H1 (cell line): ENCODE results near the gene FSTL4. TPM values are rescaled to one million over a fixed set of nuclear protein-coding genes. Genes with fewer than 3 reads are reported as not detected.

Source experiments
- CTCF ChIA-PET: fragments of 300-600 bp; sonication (Branson Sonifier 250); formaldehyde crosslinking; loops from one replicate; lab custom pipeline; 2021; ENCODE audit not compliant: partially characterized antibody; lab: Charles Lee
- POLR2A ChIA-PET: fragments of 300-600 bp; sonication (Branson Sonifier 250); formaldehyde crosslinking; loops from one replicate; lab custom pipeline; 2021; ENCODE audit warnings: inconsistent platforms; ENCODE audit not compliant: partially characterized antibody; lab: Charles Lee
- DNase-seq, 2 experiments: peaks; one replicate each; pipeline versions ENCODE4 v3.0.0 to v3.0.0-alpha.2; 2010 to 2022; ENCODE audit warnings: low spot score in 2 of 2, low read depth in 1 of 2, mixed read lengths in 1 of 2
- FAIRE-seq: peaks from 2 replicates; lab custom pipeline; 2011; peaks lifted over from hg19 to GRCh38; lab: Jason Lieb, UNC
- H2AFZ ChIP-seq: 2 replicates; pipeline ENCODE4 v1.8.1; 2012; ENCODE audit warnings: low read length, inconsistent platforms
- H2AK5ac ChIP-seq: 2 replicates; pipeline ENCODE4 v1.6.1; 2013; ENCODE audit warnings: low read depth, low read length
- H2BK120ac ChIP-seq: replicated peaks from 2 replicates; pipeline ENCODE3; 2013; ENCODE audit warnings: low read depth, low read length, inconsistent platforms
- H2BK12ac ChIP-seq: 2 replicates; pipeline ENCODE4 v1.6.1; 2013; ENCODE audit warnings: low read depth, low read length
- H2BK15ac ChIP-seq: 2 replicates; pipeline ENCODE4 v1.6.1; 2013; ENCODE audit warnings: low read length
- H2BK20ac ChIP-seq: 2 replicates; pipeline ENCODE4 v1.6.1; 2013; ENCODE audit warnings: low read length
- H2BK5ac ChIP-seq: 2 replicates; pipeline ENCODE4 v1.6.1; 2013; ENCODE audit warnings: low read depth, low read length
- H3K14ac ChIP-seq: 2 replicates; pipeline ENCODE4 v1.6.1; 2013; ENCODE audit warnings: inconsistent platforms; ENCODE audit not compliant: insufficient read length
- H3K18ac ChIP-seq: 2 replicates; pipeline ENCODE4 v1.6.1; 2013; ENCODE audit warnings: low read length; ENCODE audit errors: extremely low read depth
- H3K23ac ChIP-seq: 2 replicates; pipeline ENCODE4 v1.6.1; 2013; ENCODE audit warnings: inconsistent platforms; ENCODE audit not compliant: insufficient read length
- H3K23me2 ChIP-seq: 2 replicates; pipeline ENCODE4 v1.6.1; 2013; ENCODE audit warnings: low read depth, low read length
- H3K27ac ChIP-seq: 2 replicates; pipeline ENCODE4 v1.6.1; 2011; ENCODE audit warnings: low read depth, low read length, inconsistent platforms
- H3K27me3 ChIP-seq, 4 experiments: replicated peaks in 1 of 4; 1 replicate in 1 of 4; 2 replicates in 3 of 4; pipeline versions ENCODE4 v1.6.1 to v1.8.1; 2011 to 2013; ENCODE audit warnings: low read length in 3 of 4, mild to moderate bottlenecking in 3 of 4, inconsistent platforms in 2 of 4, mixed read lengths in 2 of 4, moderate library complexity in 1 of 4; ENCODE audit not compliant: control insufficient read depth in 3 of 4, insufficient read depth in 3 of 4; ENCODE audit errors: extremely low read depth in 1 of 4
- H3K36me3 ChIP-seq, 4 experiments: 2 replicates each; pipeline versions ENCODE4 v1.6.1 to v1.8.1; 2011 to 2013; ENCODE audit warnings: mild to moderate bottlenecking in 4 of 4, low read length in 3 of 4, moderate library complexity in 2 of 4, control low read depth in 1 of 4, inconsistent platforms in 1 of 4; ENCODE audit not compliant: insufficient read depth in 4 of 4, control insufficient read depth in 2 of 4
- H3K4ac ChIP-seq: replicated peaks from 2 replicates; pipeline ENCODE3; 2013; ENCODE audit warnings: low read length, low read depth, mixed read lengths, inconsistent platforms; ENCODE audit not compliant: insufficient read length
- H3K4me1 ChIP-seq, 4 experiments: replicated peaks in 1 of 4; 1 replicate in 1 of 4; 2 replicates in 3 of 4; pipeline versions ENCODE4 v1.6.1 to v1.8.1; 2011 to 2013; ENCODE audit warnings: low read length in 3 of 4, inconsistent platforms in 2 of 4, mixed read lengths in 1 of 4; ENCODE audit not compliant: insufficient read depth in 4 of 4, control insufficient read depth in 3 of 4
- H3K4me2 ChIP-seq, 2 experiments: 2 replicates each; pipeline versions ENCODE4 v1.6.1 to v1.8.1; 2011 to 2013; ENCODE audit warnings: low read depth in 2 of 2, low read length in 2 of 2, control low read depth in 1 of 2, inconsistent platforms in 1 of 2, mild to moderate bottlenecking in 1 of 2; ENCODE audit not compliant: insufficient read depth in 1 of 2
- H3K4me3 ChIP-seq, 4 experiments: fragments of 200-600, 300-600 bp in 1 of 4; sonication (generic), shearing (Covaris generic), sonication (Bioruptor Twin) in 1 of 4; 2 replicates each; pipeline versions ENCODE4 v1.5.1 to v1.8.1; 2011 to 2016; ENCODE audit warnings: low read length in 4 of 4, low read depth in 3 of 4, control low read depth in 2 of 4, inconsistent platforms in 2 of 4, mild to moderate bottlenecking in 2 of 4, mixed read lengths in 1 of 4, moderate library complexity in 1 of 4; ENCODE audit not compliant: insufficient read depth in 2 of 4; ENCODE audit errors: extremely low read depth in 1 of 4
- H3K56ac ChIP-seq: replicated peaks from 2 replicates; pipeline ENCODE3; 2013; ENCODE audit warnings: low read depth, mild to moderate bottlenecking, mixed read lengths, low read length, inconsistent platforms; ENCODE audit not compliant: insufficient read length
- H3K79me1 ChIP-seq: 2 replicates; pipeline ENCODE4 v1.6.1; 2013; ENCODE audit warnings: low read depth, low read length, control low read depth
- H3K79me2 ChIP-seq, 2 experiments: 2 replicates each; pipeline versions ENCODE4 v1.6.1 to v1.8.1; 2012 to 2013; ENCODE audit warnings: low read length in 2 of 2, mild to moderate bottlenecking in 2 of 2, inconsistent platforms in 1 of 2; ENCODE audit not compliant: insufficient read depth in 2 of 2, control insufficient read depth in 1 of 2
- H3K9ac ChIP-seq, 4 experiments: replicated peaks in 1 of 4; 1 replicate in 1 of 4; 2 replicates in 3 of 4; pipeline versions ENCODE4 v1.6.1 to v1.8.1; 2011 to 2013; ENCODE audit warnings: low read depth in 3 of 4, low read length in 3 of 4, control low read depth in 2 of 4, mild to moderate bottlenecking in 2 of 4, moderate library complexity in 2 of 4, inconsistent platforms in 1 of 4; ENCODE audit errors: extremely low read depth in 1 of 4
- H3K9me3 ChIP-seq, 2 experiments: 2 replicates each; pipeline versions ENCODE4 v1.6.1 to v1.8.1; 2012 to 2013; ENCODE audit warnings: mild to moderate bottlenecking in 2 of 2, moderate library complexity in 2 of 2, control low read depth in 1 of 2, inconsistent platforms in 1 of 2, low read depth in 1 of 2, low read length in 1 of 2, mixed read lengths in 1 of 2; ENCODE audit not compliant: insufficient read depth in 2 of 2
- H4K20me1 ChIP-seq, 2 experiments: replicated peaks in 1 of 2; 2 replicates each; pipeline versions ENCODE3 to v1.8.1; 2011 to 2013; ENCODE audit warnings: inconsistent platforms in 2 of 2, low read length in 2 of 2, mild to moderate bottlenecking in 1 of 2; ENCODE audit not compliant: insufficient read depth in 2 of 2, control insufficient read depth in 1 of 2
- H4K5ac ChIP-seq: 2 replicates; pipeline ENCODE4 v1.6.1; 2013; ENCODE audit warnings: low read length, low read depth, mixed read lengths, inconsistent platforms; ENCODE audit not compliant: insufficient read length
- H4K8ac ChIP-seq: 2 replicates; pipeline ENCODE4 v1.8.0; 2013; ENCODE audit warnings: mild to moderate bottlenecking, moderate library complexity, low read length, inconsistent platforms; ENCODE audit not compliant: insufficient read depth; ENCODE audit errors: extremely low read depth
- H4K91ac ChIP-seq: replicated peaks from 2 replicates; pipeline ENCODE3; 2013; ENCODE audit warnings: low read length, mixed read lengths, inconsistent platforms; ENCODE audit not compliant: insufficient read length
- CREB1 ChIP-seq: IDR thresholded peaks from 2 replicates; pipeline ENCODE4 v1.6.1; 2012; ENCODE audit warnings: inconsistent platforms
- GABPA ChIP-seq: IDR thresholded peaks from 2 replicates; pipeline ENCODE4 v1.6.1; 2011; ENCODE audit warnings: mild to moderate bottlenecking, low read length, moderate library complexity, borderline replicate concordance; ENCODE audit not compliant: insufficient read depth
- KDM5A ChIP-seq: fragments of 200-600 bp; IDR thresholded peaks from 2 replicates; pipeline ENCODE4 v1.7.1; 2012; ENCODE audit warnings: mild to moderate bottlenecking, low read length, inconsistent platforms, mixed read lengths
- RAD21 ChIP-seq, 2 experiments: IDR thresholded peaks in 1 of 2; conservative IDR thresholded peaks in 1 of 2; 2 replicates each; pipeline ENCODE4 v1.6.1; 2011; ENCODE audit warnings: low read depth in 2 of 2, low read length in 2 of 2, improper control_type of control experiment in 1 of 2, inconsistent platforms in 1 of 2, mild to moderate bottlenecking in 1 of 2, moderate library complexity in 1 of 2
- SP2 ChIP-seq: IDR thresholded peaks from 2 replicates; pipeline ENCODE4 v1.6.1; 2012; ENCODE audit warnings: mild to moderate bottlenecking, low read length, inconsistent platforms
- TAF1 ChIP-seq: IDR thresholded peaks from 2 replicates; pipeline ENCODE4 v1.6.1; 2011; ENCODE audit warnings: mild to moderate bottlenecking, low read depth, low read length
- TEAD4 ChIP-seq: IDR thresholded peaks from 2 replicates; pipeline ENCODE4 v1.6.1; 2012; ENCODE audit warnings: low read depth, low read length, inconsistent platforms, mixed read lengths
- YY1 ChIP-seq: IDR thresholded peaks from 2 replicates; pipeline ENCODE4 v1.6.1; 2011; ENCODE audit warnings: low read depth, mild to moderate bottlenecking, low read length
- WGBS, 2 experiments: shearing (Covaris generic) in 1 of 2; methylation state at CpG; one replicate each; pipeline versions ENCODE4 v1.1.6 to v1.1.7; 2013 to 2015; ENCODE audit warnings: low lambda C conversion rate in 2 of 2, mixed read lengths in 2 of 2, inconsistent platforms in 1 of 2, low coverage in 1 of 2, missing lambda C conversion rate in 1 of 2; ENCODE audit not compliant: insufficient replicate concordance in 2 of 2, insufficient coverage in 1 of 2, insufficient read length in 1 of 2; ENCODE audit errors: extremely low coverage in 1 of 2, missing lambda C conversion rate in 1 of 2; 5-methylcytosine and 5-hydroxymethylcytosine counted together
- polyA plus RNA-seq, 7 experiments: library from polyadenylated mRNA; depleted of rRNA in 3 of 7; stranded (reverse) in 5 of 7; unstranded in 2 of 7; fragments of >200 nt in 5 of 7; fragments of 200-250 nt in 2 of 7; gene quantifications; 1 replicate in 5 of 7; 2 replicates in 1 of 7; 4 replicates in 1 of 7; pipeline versions ENCODE4 v1.2.1 to v1.2.3, GENCODE V29; 2011 to 2013; ENCODE audit warnings: missing spikeins in 2 of 7, mixed read lengths in 2 of 7
- total RNA-seq: library from RNA; stranded (reverse); fragmentation: NEBNext Ultra II Directional; extraction: Animal tissue kit (Norgen Biotek cat#: 25700); gene quantifications from 2 replicates; pipeline ENCODE4 v1.2.1, GENCODE V29; 2021
- TF ChIP-seq, protein P1 (sequence below), 3 experiments: IDR thresholded peaks; 1 replicate in 2 of 3; 2 replicates in 1 of 3; pipeline versions ENCODE4 v1.5.1 to v1.6.1; 2011; ENCODE audit warnings: low read length in 3 of 3, mild to moderate bottlenecking in 3 of 3, inconsistent platforms in 2 of 3, low read depth in 1 of 3, moderate library complexity in 1 of 3; ENCODE audit not compliant: insufficient read depth in 1 of 3; ENCODE audit errors: control extremely low read depth in 1 of 3

Gene FSTL4
- total and polyA plus RNA-seq, 2 of the 8 experiments (the other 6 are each of a cell fraction or from before 2014, with no cell fraction given) = 3.1 to 4.1 TPM

DNA sequence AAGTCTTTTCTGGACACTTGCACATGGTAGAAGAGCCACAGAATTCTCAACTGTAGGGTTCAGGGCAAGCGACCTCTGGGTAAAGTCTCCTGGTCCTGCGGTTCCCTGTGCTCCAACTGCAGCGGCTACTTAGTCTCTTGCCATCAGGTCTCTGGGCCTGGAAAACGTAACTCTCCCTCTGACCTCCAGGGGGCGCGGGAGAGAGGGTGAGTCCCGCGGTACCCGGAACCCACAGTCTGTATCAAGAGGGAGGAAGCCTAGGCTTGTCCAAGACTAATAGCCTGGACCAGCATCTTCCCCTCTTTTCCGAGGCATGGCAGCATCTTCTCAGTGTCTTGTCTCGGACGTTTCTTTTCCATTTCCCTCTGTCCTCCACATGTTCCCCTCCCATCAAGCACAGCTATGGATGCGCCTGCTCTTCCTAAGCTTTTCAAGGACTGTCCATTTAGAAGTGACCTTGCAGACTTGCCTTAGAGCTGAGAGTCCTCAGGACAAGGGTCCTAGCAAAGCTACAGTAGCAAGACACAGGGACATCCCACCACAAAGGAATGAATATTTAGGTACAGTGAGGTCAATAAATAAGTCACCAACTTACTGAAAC lies 59.3 kb downstream of the FSTL4 start:
- DNase-seq (peak; percentile 38 to 89), FAIRE-seq (peak; percentile 74)
- Histone ChIP-seq H2AFZ (no peak overlapping the region), H4K20me1 (no peaks in the 10 kb centered on the region), H3K56ac (no peak overlapping the region), H4K5ac (no peak overlapping the region), H2BK20ac (no peak overlapping the region), H3K36me3 (no peaks in the 10 kb centered on the region; a peak in 1 of 8 replicates), H3K9ac (no peak overlapping the region), H2BK15ac (no peak overlapping the region), H3K18ac (no peak overlapping the region), H3K9me3 (0 out of 4 replicates have a peak, but pooled peaks cover 0 to under 1% of the 10 kb centered on the region in 2 experiments), H3K79me2 (no peaks in the 10 kb centered on the region), H3K4ac (no peak overlapping the region), H4K91ac (no peak overlapping the region), H2BK12ac (no peak overlapping the region), H3K23ac (no peak overlapping the region), H2BK120ac (no peak overlapping the region), H3K23me2 (0 out of 2 replicates have a peak, but pooled peaks cover 3% of the 10 kb centered on the region), H3K27ac (no peak overlapping the region), H3K4me3 (no peak overlapping the region), H2AK5ac (no peak overlapping the region), H2BK5ac (no peak overlapping the region), H3K14ac (no peak overlapping the region), H3K79me1 (no peaks in the 10 kb centered on the region), H3K27me3 (no peaks in the 10 kb centered on the region; a peak in 1 of 7 replicates), H3K4me2 (no peak overlapping the region), H4K8ac (no peak overlapping the region), H3K4me1 (peaks cover 0 to 8% (median 5%) of the 10 kb centered on the region in 4 experiments; a peak in 4 of 7 replicates)
- ChIA-PET CTCF (interaction anchor here (0.7 to 2.7 kb wide), 27 partner anchors 8 to 314 kb away, joined by 3 to 12 read pairs (median 4); no protein-coding TSS in a partner anchor), POLR2A (no interaction called here)
- WGBS, 2 experiments = 46% methylated on average over 8 of the region's 13 CpGs; no CpG with 5 or more reads in 1 of the 2 experiments
- TF ChIP-seq TAF1 (no peak), RAD21 (IDR thresholded peaks at IDR 0.05 in 1 of 2, conservative IDR thresholded peaks at IDR 0.05 in 1 of 2; ENCODE audit: low read depth in 2 of 2, low read length in 2 of 2) (peak; percentile 71 to 80), CREB1 (0 out of 2 replicates have a peak, but pooled peaks have one; percentile 34), KDM5A (no peak), SP2 (no peak), TEAD4 (0 out of 2 replicates have a peak, but pooled peaks have one; percentile 10), GABPA (peak; percentile 35; the same call in 1 of the 2 replicates), YY1 (peak; percentile 48; the same call in 1 of the 2 replicates)
- TF ChIP-seq, protein P1, sequence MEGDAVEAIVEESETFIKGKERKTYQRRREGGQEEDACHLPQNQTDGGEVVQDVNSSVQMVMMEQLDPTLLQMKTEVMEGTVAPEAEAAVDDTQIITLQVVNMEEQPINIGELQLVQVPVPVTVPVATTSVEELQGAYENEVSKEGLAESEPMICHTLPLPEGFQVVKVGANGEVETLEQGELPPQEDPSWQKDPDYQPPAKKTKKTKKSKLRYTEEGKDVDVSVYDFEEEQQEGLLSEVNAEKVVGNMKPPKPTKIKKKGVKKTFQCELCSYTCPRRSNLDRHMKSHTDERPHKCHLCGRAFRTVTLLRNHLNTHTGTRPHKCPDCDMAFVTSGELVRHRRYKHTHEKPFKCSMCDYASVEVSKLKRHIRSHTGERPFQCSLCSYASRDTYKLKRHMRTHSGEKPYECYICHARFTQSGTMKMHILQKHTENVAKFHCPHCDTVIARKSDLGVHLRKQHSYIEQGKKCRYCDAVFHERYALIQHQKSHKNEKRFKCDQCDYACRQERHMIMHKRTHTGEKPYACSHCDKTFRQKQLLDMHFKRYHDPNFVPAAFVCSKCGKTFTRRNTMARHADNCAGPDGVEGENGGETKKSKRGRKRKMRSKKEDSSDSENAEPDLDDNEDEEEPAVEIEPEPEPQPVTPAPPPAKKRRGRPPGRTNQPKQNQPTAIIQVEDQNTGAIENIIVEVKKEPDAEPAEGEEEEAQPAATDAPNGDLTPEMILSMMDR (IDR thresholded peaks at IDR 0.05; ENCODE audit: control extremely low read depth in 1 of 3, insufficient read depth in 1 of 3, low read depth in 1 of 3, low read length in 3 of 3) = peak; percentile 83 to 90 (median 86)
